Keratinocyte (primary cell): ENCODE data around the gene FGF18.

Experiments used
- EZH2 ChIP-seq: IDR thresholded peaks from one replicate; pipeline ENCODE4 v1.6.1; 2012; ENCODE audit warnings: inconsistent platforms, mild to moderate bottlenecking, low read length, moderate library complexity
- TF ChIP-seq, protein P1 (sequence below), 3 experiments: IDR thresholded peaks in 1 of 3; conservative IDR thresholded peaks in 1 of 3; optimal IDR thresholded peaks in 1 of 3; 2 replicates in 2 of 3; 3 replicates in 1 of 3; pipeline versions ENCODE3 to v1.5.1; 2011; ENCODE audit warnings: low read length in 3 of 3, mild to moderate bottlenecking in 3 of 3, moderate library complexity in 2 of 3, control low read depth in 1 of 3, inconsistent platforms in 1 of 3; ENCODE audit not compliant: insufficient read depth in 2 of 3; ENCODE audit errors: extremely low read depth in 1 of 3

DNA sequence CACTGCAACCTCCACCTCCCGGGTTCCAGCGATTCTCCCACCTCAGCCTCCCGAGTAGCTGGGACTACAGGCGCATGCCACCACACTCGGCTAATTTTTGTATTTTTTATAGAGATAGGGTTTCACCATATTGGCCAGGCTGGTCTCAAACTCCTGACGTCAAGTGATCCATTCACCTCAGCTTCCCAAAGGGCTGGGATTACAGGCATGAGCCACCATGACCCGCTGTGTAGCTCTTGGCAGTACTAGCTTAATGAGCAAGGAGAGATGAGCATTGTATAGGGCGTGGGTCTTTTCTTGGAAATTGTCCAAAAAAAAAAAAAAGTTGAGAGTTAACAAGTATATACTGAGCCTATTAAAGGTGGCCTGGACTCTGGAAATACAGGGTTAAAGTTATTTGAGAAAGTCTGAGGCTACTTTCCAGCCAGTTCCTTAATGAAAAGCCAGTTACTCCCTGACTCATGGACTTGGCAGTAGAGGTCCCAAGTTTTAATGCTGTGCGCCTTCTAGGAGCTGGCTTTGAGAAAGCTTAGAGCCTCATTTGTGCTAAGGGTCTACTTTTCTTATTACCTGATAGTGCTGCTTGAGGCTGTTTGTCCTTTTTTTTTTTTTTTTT, 4.2 kb upstream of the FGF18 start:
- TF ChIP-seq, protein P1, sequence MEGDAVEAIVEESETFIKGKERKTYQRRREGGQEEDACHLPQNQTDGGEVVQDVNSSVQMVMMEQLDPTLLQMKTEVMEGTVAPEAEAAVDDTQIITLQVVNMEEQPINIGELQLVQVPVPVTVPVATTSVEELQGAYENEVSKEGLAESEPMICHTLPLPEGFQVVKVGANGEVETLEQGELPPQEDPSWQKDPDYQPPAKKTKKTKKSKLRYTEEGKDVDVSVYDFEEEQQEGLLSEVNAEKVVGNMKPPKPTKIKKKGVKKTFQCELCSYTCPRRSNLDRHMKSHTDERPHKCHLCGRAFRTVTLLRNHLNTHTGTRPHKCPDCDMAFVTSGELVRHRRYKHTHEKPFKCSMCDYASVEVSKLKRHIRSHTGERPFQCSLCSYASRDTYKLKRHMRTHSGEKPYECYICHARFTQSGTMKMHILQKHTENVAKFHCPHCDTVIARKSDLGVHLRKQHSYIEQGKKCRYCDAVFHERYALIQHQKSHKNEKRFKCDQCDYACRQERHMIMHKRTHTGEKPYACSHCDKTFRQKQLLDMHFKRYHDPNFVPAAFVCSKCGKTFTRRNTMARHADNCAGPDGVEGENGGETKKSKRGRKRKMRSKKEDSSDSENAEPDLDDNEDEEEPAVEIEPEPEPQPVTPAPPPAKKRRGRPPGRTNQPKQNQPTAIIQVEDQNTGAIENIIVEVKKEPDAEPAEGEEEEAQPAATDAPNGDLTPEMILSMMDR (optimal IDR thresholded peaks at IDR 0.05 in 1 of 3, IDR thresholded peaks at IDR 0.05 in 1 of 3, conservative IDR thresholded peaks at IDR 0.05 in 1 of 3; ENCODE audit: extremely low read depth in 1 of 3, insufficient read depth in 2 of 3, low read length in 3 of 3) = no peak
- TF ChIP-seq EZH2 = no peak
